ENCODE data around the gene UNC5B. TPM values are rescaled to one million over a fixed set of nuclear protein-coding genes. Genes with fewer than 3 reads are reported as not detected.
A peak's percentile ranks its signal among the peaks of the same experiment; 100 is the strongest.

UNC5B gene
- polyA plus RNA-seq, 3 donors: 0.04 to 0.72 TPM; not detected in 1

DNA sequence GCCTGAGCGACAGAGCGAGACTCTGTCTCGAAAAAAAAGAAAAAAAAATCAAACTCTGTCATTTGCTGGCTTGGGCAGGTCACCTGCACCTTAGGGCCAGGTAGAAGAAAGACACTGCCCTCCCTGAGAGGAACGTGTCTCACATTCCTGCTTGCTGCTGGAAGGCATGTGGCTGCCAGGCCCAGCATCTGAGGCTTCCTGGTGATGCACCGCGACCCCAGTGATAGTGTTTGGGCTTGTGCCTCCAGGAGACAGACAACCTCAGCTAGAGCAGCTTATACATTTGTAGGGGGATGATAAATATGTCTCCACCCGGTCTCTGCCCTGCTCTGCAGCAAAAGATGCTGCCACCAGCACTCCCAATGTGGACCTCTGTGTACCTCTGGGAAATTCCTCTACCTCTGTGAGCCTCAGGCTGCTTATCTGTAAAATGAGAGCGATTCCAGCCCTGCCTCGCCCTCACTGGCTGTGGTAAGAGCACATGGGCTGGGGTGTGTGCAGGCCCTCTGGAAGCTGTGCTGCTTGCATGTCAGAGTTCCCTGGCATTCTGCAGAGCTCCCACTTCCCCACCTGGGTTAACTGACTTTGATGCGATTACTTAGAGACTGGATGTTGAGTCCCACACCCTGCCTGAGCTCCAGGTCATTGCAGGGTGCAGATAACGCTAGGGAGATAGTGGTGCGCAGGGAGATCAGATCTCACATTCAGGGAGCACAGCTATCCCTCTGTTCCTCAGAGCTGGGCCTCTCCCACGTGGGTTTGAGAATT is 126.5 kb downstream of the UNC5B start:
- Histone ChIP-seq H3K36me3 (replicated peaks in 1 of 2; ENCODE audit: control insufficient read depth in 1 of 2, insufficient read depth in 2 of 2, low read length in 2 of 2) (peaks cover 33 to 78% of the 10 kb centered on the region in 2 donors), H3K27ac (ENCODE audit: low read depth in 1 of 2, low read length in 2 of 2) (no peak overlapping the region), H4K20me1 (ENCODE audit: insufficient read depth, low read length) (peaks cover 45% of the 10 kb centered on the region), H3K27me3 (ENCODE audit: control insufficient read depth in 2 of 2, insufficient read depth in 2 of 2, low read length in 2 of 2) (no peaks in the 10 kb centered on the region), H3K9me3 (replicated peaks in 1 of 2; ENCODE audit: control insufficient read depth in 1 of 2, insufficient read depth in 1 of 2, low read length in 2 of 2) (no peaks in the 10 kb centered on the region), H3K9ac (ENCODE audit: insufficient read depth, low read length, poor library complexity, severe bottlenecking) (no peak overlapping the region), H2AFZ (ENCODE audit: insufficient read depth, low read depth, low read length, poor library complexity, severe bottlenecking) (no peak overlapping the region), H3K4me2 (replicated peaks; ENCODE audit: extremely low read depth, low read length, poor library complexity, severe bottlenecking) (no peak overlapping the region), H3K79me2 (ENCODE audit: insufficient read depth, low read length) (peaks cover 18% of the 10 kb centered on the region), H3K4me1 (ENCODE audit: control insufficient read depth in 1 of 2, insufficient read depth in 2 of 2, low read length in 2 of 2) (peaks cover 24 to 30% of the 10 kb centered on the region in 2 donors), H3K4me3 (replicated peaks in 1 of 3; ENCODE audit: low read depth in 2 of 3, low read length in 3 of 3) (no peak overlapping the region)
- DNase-seq: no peak
- Mint-ChIP-seq H3K27me3 (ENCODE audit: low read depth in 3 of 3) (peaks cover 0 to 7% (median 4%) of the 10 kb centered on the region in 3 donors), H3K36me3 (peaks cover 72 to 77% of the 10 kb centered on the region in 2 donors), H3K27ac (peak overlapping the region in 1 of 7 donors; percentile 13), H3K9me3 (no peaks in the 10 kb centered on the region), H3K4me3 (no peak overlapping the region), H3K4me1 (peaks cover 31% of the 10 kb centered on the region)
- TF ChIP-seq, protein P1, sequence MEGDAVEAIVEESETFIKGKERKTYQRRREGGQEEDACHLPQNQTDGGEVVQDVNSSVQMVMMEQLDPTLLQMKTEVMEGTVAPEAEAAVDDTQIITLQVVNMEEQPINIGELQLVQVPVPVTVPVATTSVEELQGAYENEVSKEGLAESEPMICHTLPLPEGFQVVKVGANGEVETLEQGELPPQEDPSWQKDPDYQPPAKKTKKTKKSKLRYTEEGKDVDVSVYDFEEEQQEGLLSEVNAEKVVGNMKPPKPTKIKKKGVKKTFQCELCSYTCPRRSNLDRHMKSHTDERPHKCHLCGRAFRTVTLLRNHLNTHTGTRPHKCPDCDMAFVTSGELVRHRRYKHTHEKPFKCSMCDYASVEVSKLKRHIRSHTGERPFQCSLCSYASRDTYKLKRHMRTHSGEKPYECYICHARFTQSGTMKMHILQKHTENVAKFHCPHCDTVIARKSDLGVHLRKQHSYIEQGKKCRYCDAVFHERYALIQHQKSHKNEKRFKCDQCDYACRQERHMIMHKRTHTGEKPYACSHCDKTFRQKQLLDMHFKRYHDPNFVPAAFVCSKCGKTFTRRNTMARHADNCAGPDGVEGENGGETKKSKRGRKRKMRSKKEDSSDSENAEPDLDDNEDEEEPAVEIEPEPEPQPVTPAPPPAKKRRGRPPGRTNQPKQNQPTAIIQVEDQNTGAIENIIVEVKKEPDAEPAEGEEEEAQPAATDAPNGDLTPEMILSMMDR (IDR thresholded peaks at IDR 0.05): no peak
- 91% methylated on average over 10 of the region's 13 CpGs for WGBS (ENCODE audit: insufficient coverage)
- intact Hi-C loops (cut with micrococcal nuclease): no loop called here

DNA sequence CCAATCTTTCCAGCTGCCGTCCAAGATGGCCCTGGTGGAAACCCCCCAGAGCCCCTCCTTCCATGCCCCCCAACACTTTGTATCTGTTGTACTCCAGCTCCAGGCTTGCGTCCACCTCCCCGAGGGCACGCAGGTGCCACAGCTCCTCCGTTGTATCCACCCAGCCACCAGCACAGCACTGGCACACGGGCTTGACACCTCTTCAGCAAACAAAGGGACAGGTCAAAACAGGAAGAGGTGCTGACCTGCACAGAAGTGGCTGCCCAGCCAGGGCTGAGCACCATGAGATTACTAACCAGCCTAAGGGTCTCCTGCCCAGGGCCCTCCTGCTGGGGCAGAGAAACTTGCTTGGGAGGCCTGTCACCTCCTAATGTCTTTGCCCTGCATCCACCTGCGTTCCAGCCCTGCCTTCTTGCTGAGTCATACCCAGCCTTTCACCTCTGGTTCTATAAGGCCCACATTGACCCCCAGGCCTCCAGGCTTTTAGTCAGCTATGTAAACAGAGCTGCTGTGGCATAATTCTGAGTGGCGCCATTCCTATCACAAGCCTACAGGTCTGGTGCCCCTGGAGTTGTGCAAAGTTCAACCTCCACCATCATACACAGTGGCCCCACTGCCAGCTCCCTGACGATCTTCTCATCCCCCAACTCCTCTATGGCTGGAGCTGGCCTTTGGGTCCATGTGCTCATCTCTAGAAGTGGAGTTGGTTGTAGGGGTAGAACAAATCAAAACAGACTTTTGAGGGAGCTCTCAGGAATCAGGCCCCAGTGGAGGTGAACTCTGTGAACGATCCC is 127.6 kb downstream of the UNC5B start:
- no peak overlapping the region for H3K4me3 ChIP-seq (replicated peaks in 1 of 3; ENCODE audit: low read depth in 2 of 3, low read length in 3 of 3)
- H3K27me3 ChIP-seq (ENCODE audit: control insufficient read depth in 2 of 2, insufficient read depth in 2 of 2, low read length in 2 of 2): no peaks in the 10 kb centered on the region
- H3K36me3 Mint-ChIP-seq: peaks cover 65 to 78% of the 10 kb centered on the region in 2 donors
- H3K27me3 Mint-ChIP-seq (ENCODE audit: low read depth in 3 of 3): peaks cover 0 to 4% (median 2%) of the 10 kb centered on the region in 3 donors
- no peaks in the 10 kb centered on the region for H3K9me3 ChIP-seq (replicated peaks in 1 of 2; ENCODE audit: control insufficient read depth in 1 of 2, insufficient read depth in 1 of 2, low read length in 2 of 2)
- peaks cover 0 to 2% (median 0%) of the 10 kb centered on the region in 7 donors for H3K9me3 Mint-ChIP-seq
- H3K4me1 Mint-ChIP-seq: peaks cover 37% of the 10 kb centered on the region
- H3K9ac ChIP-seq (ENCODE audit: insufficient read depth, low read length, poor library complexity, severe bottlenecking): no peak overlapping the region
- H3K4me3 Mint-ChIP-seq: no peak overlapping the region
- H3K27ac ChIP-seq (ENCODE audit: low read depth in 1 of 2, low read length in 2 of 2): no peak overlapping the region
- H3K36me3 ChIP-seq (replicated peaks in 1 of 2; ENCODE audit: control insufficient read depth in 1 of 2, insufficient read depth in 2 of 2, low read length in 2 of 2): peaks cover 33 to 77% of the 10 kb centered on the region in 2 donors
- no peak overlapping the region for H3K4me2 ChIP-seq (replicated peaks; ENCODE audit: extremely low read depth, low read length, poor library complexity, severe bottlenecking)
- TF ChIP-seq, protein P1 (IDR thresholded peaks at IDR 0.05): no peak
- peaks cover 16% of the 10 kb centered on the region for H3K79me2 ChIP-seq (ENCODE audit: insufficient read depth, low read length)
- H3K4me1 ChIP-seq (ENCODE audit: control insufficient read depth in 1 of 2, insufficient read depth in 2 of 2, low read length in 2 of 2): peaks cover 32 to 35% of the 10 kb centered on the region in 2 donors
- intact Hi-C loops (cut with micrococcal nuclease): no loop called here
- no peak overlapping the region for H2AFZ ChIP-seq (ENCODE audit: insufficient read depth, low read depth, low read length, poor library complexity, severe bottlenecking)
- DNase-seq: no peak
- peaks cover 34% of the 10 kb centered on the region for H4K20me1 ChIP-seq (ENCODE audit: insufficient read depth, low read length)
- WGBS (ENCODE audit: insufficient coverage): 98% methylated on average over 8 of the region's 10 CpGs
- peak overlapping the region in 2 of 7 donors; percentile 22 to 37 for H3K27ac Mint-ChIP-seq

All from CD14-positive monocyte (primary cell).